ENCODE results near the gene SLC22A12. TPM values are rescaled to one million over a fixed set of nuclear protein-coding genes. Genes with fewer than 3 reads are reported as not detected.
A peak's percentile ranks its signal among the peaks of the same experiment; 100 is the strongest.

The SLC22A12 gene
- total and polyA plus RNA-seq, 4 experiments from 2014 or later = not detected

DNA sequence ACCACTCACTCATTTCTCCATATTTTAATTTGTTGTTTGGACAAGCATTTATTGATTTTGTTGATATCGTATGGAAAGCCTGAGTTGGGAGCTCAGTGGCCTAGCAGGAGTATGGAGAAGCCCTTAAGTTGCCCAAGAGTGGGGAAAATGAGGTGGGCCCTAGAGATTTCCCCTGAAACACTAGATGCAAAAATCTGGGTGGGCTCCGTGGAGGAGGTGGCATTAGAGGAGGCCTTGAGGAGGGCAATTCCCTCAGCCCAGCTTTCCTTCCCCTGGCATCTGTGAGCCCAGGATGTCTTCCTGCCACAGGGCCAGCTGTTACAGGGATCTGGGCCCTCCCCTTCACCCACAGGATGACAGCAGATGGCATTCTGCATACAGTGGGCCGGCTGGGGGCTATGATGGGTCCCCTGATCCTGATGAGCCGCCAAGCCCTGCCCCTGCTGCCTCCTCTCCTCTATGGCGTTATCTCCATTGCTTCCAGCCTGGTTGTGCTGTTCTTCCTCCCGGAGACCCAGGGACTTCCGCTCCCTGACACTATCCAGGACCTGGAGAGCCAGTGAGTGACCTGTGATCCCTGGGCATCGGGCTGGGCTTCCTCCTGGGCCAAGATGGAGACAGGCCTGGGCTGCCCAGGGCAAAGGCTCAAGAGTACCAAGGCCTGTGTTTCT, 21.6 kb upstream of the SLC22A12 start:
- H3K4me3 ChIP-seq (ENCODE audit: low read length in 2 of 2) = no peak overlapping the region
- Mint-ChIP-seq H3K27ac (no peak overlapping the region), H3K9me3 (no peaks in the 10 kb centered on the region), H3K36me3 (no peaks in the 10 kb centered on the region), H3K27me3 (peaks cover 6 to 9% of the 10 kb centered on the region in 2 donors), H3K4me3 (no peak overlapping the region), H3K4me1 (peaks cover 0 to 4% (median 0%) of the 10 kb centered on the region in 4 donors)
- CTCF ChIA-PET (ENCODE audit: partially characterized antibody) = no interaction called here
- POLR2A ChIA-PET (ENCODE audit: partially characterized antibody) = no interaction called here
- intact Hi-C loops (cut with micrococcal nuclease) = no loop called here
- H3K9me3 ChIP-seq (ENCODE audit: control insufficient read depth in 1 of 2, low read length in 2 of 2) = no peaks in the 10 kb centered on the region
- no peaks in the 10 kb centered on the region for H3K27me3 ChIP-seq (ENCODE audit: insufficient read depth, low read length)
- no peak overlapping the region for H3K27ac ChIP-seq (ENCODE audit: low read depth, low read length)
- H3K36me3 ChIP-seq (ENCODE audit: insufficient read depth, low read length) = no peaks in the 10 kb centered on the region
- no peak for DNase-seq
- H3K4me1 ChIP-seq (ENCODE audit: insufficient read depth, low read length) = no peaks in the 10 kb centered on the region

DNA sequence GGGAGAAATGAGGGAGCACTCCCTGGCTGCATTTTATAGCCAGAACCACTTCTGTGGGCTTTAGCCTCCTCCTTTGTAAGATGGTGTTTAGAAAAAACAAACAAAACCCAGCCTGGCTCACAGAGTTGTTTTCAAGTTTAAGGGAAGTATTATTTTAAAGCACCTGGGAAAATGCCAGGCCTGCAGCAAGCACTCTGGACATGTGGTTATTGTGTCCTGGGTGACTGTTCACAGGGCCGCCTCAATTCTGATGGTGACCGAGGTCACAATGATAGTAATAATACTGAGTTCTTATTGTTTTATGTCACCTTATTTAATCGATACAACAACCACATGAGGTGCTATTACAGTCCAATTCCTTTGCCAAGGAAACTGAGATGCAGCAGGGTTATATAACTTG, 20.7 kb upstream of the SLC22A12 start:
- Histone ChIP-seq H3K27me3 (ENCODE audit: insufficient read depth, low read length) (no peaks in the 10 kb centered on the region), H3K4me3 (ENCODE audit: low read length in 2 of 2) (no peak overlapping the region), H3K27ac (ENCODE audit: low read depth, low read length) (no peak overlapping the region), H3K9me3 (ENCODE audit: control insufficient read depth in 1 of 2, low read length in 2 of 2) (no peaks in the 10 kb centered on the region), H3K36me3 (ENCODE audit: insufficient read depth, low read length) (no peaks in the 10 kb centered on the region), H3K4me1 (ENCODE audit: insufficient read depth, low read length) (no peaks in the 10 kb centered on the region)
- H3K4me3 Mint-ChIP-seq = no peak overlapping the region
- no peaks in the 10 kb centered on the region for H3K36me3 Mint-ChIP-seq
- H3K9me3 Mint-ChIP-seq = no peaks in the 10 kb centered on the region
- H3K27ac Mint-ChIP-seq = no peak overlapping the region
- peaks cover 0 to 4% (median 0%) of the 10 kb centered on the region in 4 donors for H3K4me1 Mint-ChIP-seq
- no peak for DNase-seq
- peaks cover 4 to 9% of the 10 kb centered on the region in 2 donors for H3K27me3 Mint-ChIP-seq
- ChIA-PET CTCF (ENCODE audit: partially characterized antibody) (no interaction called here), POLR2A (ENCODE audit: partially characterized antibody) (no interaction called here)
- intact Hi-C loops (cut with micrococcal nuclease) = no loop called here

GRCh38 chr11:64571050-64571409, 20.0 kb upstream of the SLC22A12 start:
- Mint-ChIP-seq H3K27ac (no peak overlapping the region), H3K4me3 (no peak overlapping the region), H3K36me3 (no peaks in the 10 kb centered on the region), H3K9me3 (no peaks in the 10 kb centered on the region), H3K27me3 (peaks cover 4 to 9% of the 10 kb centered on the region in 2 donors), H3K4me1 (peaks cover 0 to 4% (median 0%) of the 10 kb centered on the region in 4 donors)
- no peaks in the 10 kb centered on the region for H3K9me3 ChIP-seq (ENCODE audit: control insufficient read depth in 1 of 2, low read length in 2 of 2)
- CTCF ChIA-PET (ENCODE audit: partially characterized antibody) = no interaction called here
- POLR2A ChIA-PET (ENCODE audit: partially characterized antibody) = no interaction called here
- no peak overlapping the region for H3K4me3 ChIP-seq (ENCODE audit: low read length in 2 of 2)
- H3K36me3 ChIP-seq (ENCODE audit: insufficient read depth, low read length) = no peaks in the 10 kb centered on the region
- H3K27me3 ChIP-seq (ENCODE audit: insufficient read depth, low read length) = no peaks in the 10 kb centered on the region
- no peaks in the 10 kb centered on the region for H3K4me1 ChIP-seq (ENCODE audit: insufficient read depth, low read length)
- H3K27ac ChIP-seq (ENCODE audit: low read depth, low read length) = no peak overlapping the region
- DNase-seq = no peak
- intact Hi-C loops (cut with micrococcal nuclease) = no loop called here

DNA sequence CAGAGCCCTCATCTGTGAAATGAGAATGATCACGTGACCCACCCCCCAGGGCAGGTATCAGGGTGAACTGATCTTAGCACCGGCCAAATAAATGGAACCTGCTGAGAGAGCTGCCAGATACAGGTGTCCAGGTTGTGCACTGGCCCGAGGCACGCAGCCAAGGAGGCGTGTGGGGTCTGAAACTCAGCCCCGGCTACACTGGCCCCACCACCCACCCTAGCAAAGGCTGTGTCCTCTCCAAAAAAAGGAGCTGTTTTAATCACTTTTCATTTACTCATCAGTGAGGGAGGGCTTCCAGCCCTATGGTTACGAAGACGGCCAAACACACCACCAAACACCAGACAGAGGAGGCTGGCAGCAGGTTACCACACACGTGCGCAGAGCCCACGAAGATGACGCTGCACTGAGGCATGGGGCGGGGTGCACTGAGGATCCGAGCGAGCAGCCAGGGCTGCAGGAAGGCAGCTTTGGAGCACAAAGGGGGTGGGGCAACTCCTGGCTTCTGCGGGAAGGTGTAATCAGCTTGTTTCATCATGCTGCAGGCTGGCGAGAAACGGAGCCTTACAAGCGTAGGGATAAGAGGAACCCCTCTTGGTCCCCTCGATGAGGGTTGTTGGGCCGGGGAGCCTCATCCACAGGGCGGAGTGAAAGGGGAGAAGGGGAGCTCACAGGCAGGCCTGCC, 19.5 kb upstream of the SLC22A12 start:
- H3K9me3 Mint-ChIP-seq = peaks cover 0 to 2% (median 0%) of the 10 kb centered on the region in 8 donors
- Histone ChIP-seq H3K4me3 (ENCODE audit: low read length in 2 of 2) (no peak overlapping the region), H3K27me3 (ENCODE audit: insufficient read depth, low read length) (no peaks in the 10 kb centered on the region), H3K9me3 (ENCODE audit: control insufficient read depth in 1 of 2, low read length in 2 of 2) (no peaks in the 10 kb centered on the region), H3K36me3 (ENCODE audit: insufficient read depth, low read length) (no peaks in the 10 kb centered on the region), H3K4me1 (ENCODE audit: insufficient read depth, low read length) (no peaks in the 10 kb centered on the region), H3K27ac (ENCODE audit: low read depth, low read length) (no peak overlapping the region)
- POLR2A ChIA-PET (ENCODE audit: partially characterized antibody) = no interaction called here
- no peak overlapping the region for H3K4me3 Mint-ChIP-seq
- CTCF ChIA-PET (ENCODE audit: partially characterized antibody) = no interaction called here
- peaks cover 4 to 9% of the 10 kb centered on the region in 2 donors for H3K27me3 Mint-ChIP-seq
- peaks cover 0 to 2% (median 0%) of the 10 kb centered on the region in 4 donors for H3K4me1 Mint-ChIP-seq
- DNase-seq = no peak
- intact Hi-C loops (cut with micrococcal nuclease) = no loop called here
- H3K27ac Mint-ChIP-seq = peak overlapping the region in 1 of 7 donors; percentile 7
- no peaks in the 10 kb centered on the region for H3K36me3 Mint-ChIP-seq

GRCh38 chr11:64572143-64572542, 18.9 kb upstream of the SLC22A12 start:
- no peak overlapping the region for H3K27ac ChIP-seq (ENCODE audit: low read depth, low read length)
- no peaks in the 10 kb centered on the region for H3K36me3 ChIP-seq (ENCODE audit: insufficient read depth, low read length)
- POLR2A ChIA-PET (ENCODE audit: partially characterized antibody) = no interaction called here
- H3K9me3 Mint-ChIP-seq = peaks cover 0 to 2% (median 0%) of the 10 kb centered on the region in 8 donors
- no peaks in the 10 kb centered on the region for H3K9me3 ChIP-seq (ENCODE audit: control insufficient read depth in 1 of 2, low read length in 2 of 2)
- CTCF ChIA-PET (ENCODE audit: partially characterized antibody) = no interaction called here
- peaks cover 5 to 9% of the 10 kb centered on the region in 2 donors for H3K27me3 Mint-ChIP-seq
- H3K4me1 Mint-ChIP-seq = no peaks in the 10 kb centered on the region
- no peak for DNase-seq
- H3K27me3 ChIP-seq (ENCODE audit: insufficient read depth, low read length) = no peaks in the 10 kb centered on the region
- H3K36me3 Mint-ChIP-seq = no peaks in the 10 kb centered on the region
- H3K4me3 ChIP-seq (ENCODE audit: low read length in 2 of 2) = no peak overlapping the region
- intact Hi-C loops (cut with micrococcal nuclease) = no loop called here
- H3K4me3 Mint-ChIP-seq = no peak overlapping the region
- no peaks in the 10 kb centered on the region for H3K4me1 ChIP-seq (ENCODE audit: insufficient read depth, low read length)
- H3K27ac Mint-ChIP-seq = no peak overlapping the region

GRCh38 chr11:64577202-64577601, 13.8 kb upstream of the SLC22A12 start:
- H3K9me3 ChIP-seq (ENCODE audit: control insufficient read depth in 1 of 2, low read length in 2 of 2) = no peaks in the 10 kb centered on the region
- no peak for DNase-seq
- H3K4me3 Mint-ChIP-seq = no peak overlapping the region
- no peak overlapping the region for H3K4me3 ChIP-seq (ENCODE audit: low read length in 2 of 2)
- peaks cover 7 to 13% of the 10 kb centered on the region in 2 donors for H3K27me3 Mint-ChIP-seq
- H3K27ac ChIP-seq (ENCODE audit: low read depth, low read length) = no peak overlapping the region
- no peaks in the 10 kb centered on the region for H3K4me1 Mint-ChIP-seq
- intact Hi-C loops (cut with micrococcal nuclease) = no loop called here
- H3K27ac Mint-ChIP-seq = no peak overlapping the region
- no peaks in the 10 kb centered on the region for H3K36me3 Mint-ChIP-seq
- peaks cover 0 to 2% (median 0%) of the 10 kb centered on the region in 8 donors for H3K9me3 Mint-ChIP-seq
- no peaks in the 10 kb centered on the region for H3K4me1 ChIP-seq (ENCODE audit: insufficient read depth, low read length)
- POLR2A ChIA-PET (ENCODE audit: partially characterized antibody) = no interaction called here
- CTCF ChIA-PET (ENCODE audit: partially characterized antibody) = no interaction called here
- no peaks in the 10 kb centered on the region for H3K27me3 ChIP-seq (ENCODE audit: insufficient read depth, low read length)
- H3K36me3 ChIP-seq (ENCODE audit: insufficient read depth, low read length) = no peaks in the 10 kb centered on the region

GRCh38 chr11:64580412-64580811, 10.6 kb upstream of the SLC22A12 start:
- no peak overlapping the region for H3K4me3 Mint-ChIP-seq
- intact Hi-C loops (cut with micrococcal nuclease) = no loop called here
- peaks cover 0 to 2% (median 0%) of the 10 kb centered on the region in 8 donors for H3K9me3 Mint-ChIP-seq
- no peaks in the 10 kb centered on the region for H3K4me1 Mint-ChIP-seq
- POLR2A ChIA-PET (ENCODE audit: partially characterized antibody) = no interaction called here
- H3K36me3 Mint-ChIP-seq = no peaks in the 10 kb centered on the region
- no peak for DNase-seq
- CTCF ChIA-PET (ENCODE audit: partially characterized antibody) = no interaction called here
- Histone ChIP-seq H3K4me3 (ENCODE audit: low read length in 2 of 2) (no peak overlapping the region), H3K36me3 (ENCODE audit: insufficient read depth, low read length) (no peaks in the 10 kb centered on the region), H3K9me3 (ENCODE audit: control insufficient read depth in 1 of 2, low read length in 2 of 2) (no peaks in the 10 kb centered on the region), H3K27me3 (ENCODE audit: insufficient read depth, low read length) (no peaks in the 10 kb centered on the region), H3K27ac (ENCODE audit: low read depth, low read length) (no peak overlapping the region), H3K4me1 (ENCODE audit: insufficient read depth, low read length) (no peaks in the 10 kb centered on the region)
- H3K27me3 Mint-ChIP-seq = peaks cover 9 to 13% of the 10 kb centered on the region in 2 donors
- H3K27ac Mint-ChIP-seq = no peak overlapping the region
